Superior temporal gyrus (tissue), 1 donor: ENCODE data around the gene C1orf105.
A peak's percentile ranks its signal among the peaks of the same experiment; 100 is the strongest.

Experiments used
- DNase-seq: peaks from one replicate; pipeline ENCODE4 v3.0.0-alpha.2; 2016; ENCODE audit errors: extremely low spot score

C1orf105 gene

DNA sequence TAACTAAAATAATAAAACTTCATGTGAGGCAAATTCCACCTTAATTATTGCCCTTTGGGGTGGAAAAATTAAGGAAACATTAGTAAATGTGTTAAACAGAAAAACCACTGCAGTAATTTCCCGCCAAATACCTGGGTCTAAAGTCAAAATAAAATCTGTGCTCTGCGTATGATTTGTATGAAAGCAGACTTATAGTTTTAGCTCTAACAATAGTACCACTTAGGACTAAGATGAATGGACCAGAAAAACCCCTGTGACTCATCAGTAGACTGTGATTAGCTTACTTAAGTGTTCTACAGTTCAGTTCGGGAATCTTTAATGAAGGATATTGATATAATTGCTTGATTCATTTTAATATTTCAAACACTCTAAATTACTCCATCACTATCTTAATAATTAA, 23.3 kb upstream of the C1orf105 start:
- no peak for DNase-seq

DNA sequence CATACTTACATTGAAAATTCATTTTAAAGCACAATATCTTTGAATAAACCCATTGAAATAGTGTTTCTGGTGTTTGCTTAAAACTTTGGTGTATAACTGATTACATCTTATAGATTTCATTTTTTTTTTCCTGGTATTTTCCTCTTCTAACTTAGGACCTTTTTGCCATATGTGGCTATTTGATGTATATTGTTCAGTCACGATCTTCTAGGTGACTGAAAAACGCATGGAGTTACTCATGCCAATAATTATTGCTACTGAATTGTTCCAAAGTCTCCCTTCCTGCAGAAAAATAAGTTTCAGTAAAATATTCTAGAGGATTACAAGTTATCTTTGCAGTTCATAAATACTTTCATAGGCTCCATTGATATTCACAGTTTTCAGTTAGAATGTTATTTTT, 22.9 kb upstream of the C1orf105 start:
- no peak for DNase-seq

DNA sequence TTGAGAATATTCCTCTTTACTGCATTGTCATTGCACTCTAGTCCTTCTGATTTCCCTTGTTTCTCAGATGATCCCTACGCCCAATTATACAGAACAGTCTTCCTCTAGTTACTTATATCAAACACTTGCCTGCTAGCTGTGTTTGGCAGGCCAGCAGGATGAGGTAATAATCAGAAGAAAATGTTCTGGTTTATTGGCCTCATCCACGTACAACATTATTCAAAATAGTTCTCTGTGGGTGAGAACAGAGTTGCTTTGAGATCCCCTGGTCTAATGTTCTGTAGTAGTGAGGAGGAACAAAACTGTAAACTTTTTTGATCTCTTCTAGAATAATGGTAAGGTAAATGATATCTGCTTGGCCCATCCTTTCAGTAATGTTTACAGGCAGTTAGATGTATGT, 22.3 kb upstream of the C1orf105 start:
- DNase-seq: peak; percentile 69

DNA sequence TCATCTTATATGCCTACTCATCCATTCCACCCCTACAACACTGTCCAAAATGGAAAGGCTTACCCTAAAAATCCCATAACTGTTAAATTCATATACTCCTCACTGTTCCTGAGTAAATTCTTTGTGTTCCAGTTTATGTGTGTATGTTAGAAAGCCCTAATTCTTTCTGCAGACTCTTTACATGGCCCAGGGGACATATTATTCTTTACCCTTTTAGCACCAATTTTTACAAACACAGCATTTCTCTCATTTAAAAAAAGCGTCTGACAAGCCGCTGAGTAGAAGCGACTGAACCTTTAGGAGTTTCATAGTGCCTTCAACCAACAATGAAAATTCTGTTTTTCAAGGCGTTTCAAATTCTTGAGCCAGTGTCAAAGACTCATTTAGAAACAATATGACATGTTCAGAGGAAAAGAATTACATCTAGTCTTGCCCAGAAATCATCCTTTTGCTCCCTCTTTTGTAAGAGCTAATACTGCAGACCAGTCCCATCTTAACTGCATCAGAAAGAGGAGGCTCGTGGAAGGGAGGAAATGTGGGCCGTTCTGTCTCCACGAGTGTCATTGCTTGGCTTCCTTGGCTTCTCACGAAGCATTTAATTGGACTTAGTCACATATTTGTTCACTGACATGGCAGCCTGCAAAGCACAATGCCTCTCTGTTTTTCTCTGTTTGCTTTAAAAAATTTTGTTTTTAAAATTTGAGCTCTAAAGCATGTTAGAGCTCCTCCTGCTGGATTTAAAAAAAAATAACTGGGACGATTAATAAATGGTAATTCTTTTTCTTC, 21.3 kb upstream of the C1orf105 start:
- peak; percentile 94 for DNase-seq

DNA sequence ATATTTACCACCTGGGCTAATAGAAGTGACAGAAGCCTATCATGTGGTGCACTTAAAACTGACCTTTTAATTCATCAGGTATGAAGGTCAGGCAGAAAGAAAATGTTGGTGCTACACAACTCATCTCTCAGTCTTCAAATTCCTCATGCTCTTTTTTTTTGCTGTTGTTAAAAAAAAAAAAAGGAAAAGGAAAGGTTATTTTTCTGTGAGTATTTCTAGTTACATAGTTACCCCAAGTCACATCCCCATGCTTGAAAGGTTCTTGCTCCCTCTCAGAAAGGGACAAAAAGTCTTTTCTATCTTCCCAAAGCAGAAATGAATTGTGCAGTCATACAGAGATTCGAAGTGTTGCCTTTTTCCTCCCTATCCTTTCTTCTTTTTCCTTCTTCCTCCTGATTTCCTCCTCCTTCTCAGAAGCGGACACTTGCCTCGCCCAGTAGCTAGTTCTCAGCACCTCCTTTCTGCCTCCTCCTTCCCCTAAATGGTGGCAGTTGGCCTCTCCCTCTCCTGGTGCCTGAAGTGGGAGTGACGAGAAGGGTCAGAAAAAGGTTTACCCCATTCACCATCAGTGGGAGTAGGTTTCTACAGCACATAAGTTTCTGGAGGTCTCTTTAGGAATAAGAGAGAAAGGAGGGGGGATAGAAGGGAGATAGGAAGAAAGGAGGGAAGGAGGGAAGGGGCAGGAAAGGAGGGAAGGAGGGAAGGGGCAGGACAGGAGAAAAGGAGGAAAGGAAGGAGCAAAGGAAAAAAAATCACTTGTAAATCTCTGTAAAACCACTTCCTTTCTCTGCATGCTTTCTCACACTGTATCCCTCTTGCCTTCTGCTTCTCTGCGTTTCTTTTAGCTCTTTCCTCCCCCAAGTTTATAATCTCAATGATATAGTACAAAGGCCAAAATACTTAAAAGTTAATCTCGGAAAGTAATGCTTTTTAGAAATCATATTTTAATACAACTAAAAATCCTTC, 20.4 kb upstream of the C1orf105 start:
- no peak for DNase-seq

DNA sequence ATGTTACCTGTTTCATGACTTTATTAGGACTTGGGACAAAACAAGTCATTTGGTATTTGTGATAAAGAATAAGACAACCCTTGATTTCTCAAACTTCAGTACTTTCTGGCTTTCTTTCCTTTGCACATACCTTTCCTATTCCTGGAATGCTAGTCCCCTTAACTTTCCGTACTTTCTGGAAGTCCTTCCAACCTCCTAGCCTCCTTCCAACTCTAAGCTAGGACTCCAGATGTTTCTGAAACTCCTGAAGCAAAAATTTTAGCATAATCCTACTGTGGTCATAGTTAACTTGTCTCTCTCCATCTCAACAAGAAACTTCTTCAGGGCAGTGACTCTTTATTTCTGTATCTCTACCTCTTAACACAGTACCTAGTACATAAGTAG, 19.8 kb upstream of the C1orf105 start:
- no peak for DNase-seq

DNA sequence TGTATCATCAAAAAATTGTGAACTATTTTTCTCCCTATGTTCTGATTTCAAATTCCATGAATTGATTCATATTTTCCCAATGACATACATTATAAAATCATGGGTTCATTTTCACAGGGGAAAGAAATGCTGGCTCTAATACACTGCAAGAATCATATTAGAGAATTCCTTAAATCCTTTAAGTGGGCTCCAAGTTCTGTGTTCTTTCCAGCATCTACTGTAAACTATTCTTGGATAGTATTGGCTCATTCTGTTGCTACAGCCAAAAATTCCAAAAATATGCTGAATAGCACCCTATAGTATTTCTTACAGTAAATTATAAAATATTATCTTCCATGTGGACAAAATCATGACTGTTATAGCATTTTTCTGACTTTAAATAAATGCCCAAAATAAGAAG, 19.0 kb upstream of the C1orf105 start:
- DNase-seq: no peak

DNA sequence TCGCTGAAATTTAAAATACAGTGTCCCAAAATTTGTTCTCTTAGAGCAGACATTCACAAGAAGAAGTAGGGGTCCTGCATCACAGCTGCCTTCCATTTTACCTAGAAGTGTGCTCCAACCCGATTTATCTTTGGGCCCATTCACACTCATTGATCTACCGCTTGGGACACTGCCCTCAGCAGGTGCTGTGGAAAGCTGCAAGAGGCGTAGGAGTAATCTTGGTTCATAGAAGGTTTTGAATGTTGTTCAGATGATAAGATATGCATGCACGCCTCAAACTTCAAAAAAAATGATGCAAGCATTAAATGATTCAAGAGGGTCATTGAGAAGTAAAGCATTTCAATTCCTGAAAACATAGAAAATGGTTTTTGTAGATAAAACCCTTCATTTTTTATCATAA, 18.6 kb upstream of the C1orf105 start:
- no peak for DNase-seq

DNA sequence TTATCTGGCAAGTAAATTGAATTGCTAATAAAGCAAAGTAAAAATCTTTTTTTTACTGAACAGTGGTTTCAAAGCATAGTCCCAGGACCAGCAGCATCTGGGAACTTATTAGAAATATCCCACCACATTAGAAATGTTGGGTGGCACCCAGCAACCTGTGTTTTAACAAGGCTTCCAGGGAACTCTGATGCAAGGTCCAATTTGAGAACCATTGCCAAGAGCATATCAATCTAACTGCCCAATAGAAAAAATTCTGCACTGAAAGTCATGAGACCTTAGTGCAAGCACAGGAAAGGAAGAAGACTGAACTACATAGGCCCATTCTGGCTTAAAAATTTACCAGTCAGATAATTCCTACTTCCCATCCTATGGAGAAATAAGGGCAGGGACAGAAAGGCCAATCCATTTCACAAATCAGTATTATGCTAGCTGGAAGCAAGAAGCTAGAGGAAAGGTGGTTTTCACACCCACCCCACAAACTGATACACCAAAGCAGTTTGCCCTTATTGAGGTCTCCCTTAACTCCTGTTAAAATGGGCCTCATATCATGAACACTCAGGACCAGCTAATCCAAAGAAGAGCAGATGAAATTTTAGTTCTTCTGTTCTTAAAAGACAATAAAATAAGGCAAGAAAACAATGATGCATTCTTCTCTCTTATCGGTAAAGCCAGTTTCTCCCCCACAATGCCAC, 17.5 kb upstream of the C1orf105 start:
- DNase-seq: no peak

DNA sequence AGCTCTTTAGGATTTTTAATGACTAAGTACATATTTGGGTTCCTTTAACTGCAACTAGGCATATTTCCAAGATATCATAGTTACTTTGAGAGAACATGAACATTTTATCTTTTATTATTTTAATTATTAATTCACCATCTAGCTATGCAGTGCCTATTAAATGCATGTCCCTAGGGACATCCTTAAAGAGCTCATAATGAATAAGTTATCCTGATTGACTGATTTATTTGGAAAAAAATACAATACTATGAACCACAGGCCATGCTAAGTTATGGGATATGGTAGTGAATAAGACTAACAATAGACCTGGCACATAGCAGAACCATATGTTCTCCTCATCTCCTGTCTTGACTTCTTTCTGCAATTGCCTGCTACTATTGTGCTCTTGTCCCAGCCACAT, 16.4 kb upstream of the C1orf105 start:
- DNase-seq: no peak

DNA sequence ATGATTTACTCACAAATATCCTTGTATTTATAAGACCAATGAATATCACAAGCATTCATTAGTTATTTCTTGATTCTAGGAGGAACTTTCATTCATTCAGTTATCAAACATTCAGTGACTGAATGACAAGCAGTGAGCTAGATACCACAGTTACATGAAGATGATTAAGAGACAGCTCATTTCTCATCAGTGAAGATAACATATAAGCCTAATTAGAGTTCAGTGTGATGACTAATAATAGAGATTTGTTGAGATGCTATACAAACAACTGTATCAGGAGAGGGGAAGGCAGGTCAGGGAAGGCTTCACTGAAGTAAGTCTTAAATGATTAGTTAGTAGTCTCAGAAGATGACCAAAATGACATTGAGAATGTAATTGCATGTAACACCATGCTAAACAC, 14.6 kb upstream of the C1orf105 start:
- no peak for DNase-seq

DNA sequence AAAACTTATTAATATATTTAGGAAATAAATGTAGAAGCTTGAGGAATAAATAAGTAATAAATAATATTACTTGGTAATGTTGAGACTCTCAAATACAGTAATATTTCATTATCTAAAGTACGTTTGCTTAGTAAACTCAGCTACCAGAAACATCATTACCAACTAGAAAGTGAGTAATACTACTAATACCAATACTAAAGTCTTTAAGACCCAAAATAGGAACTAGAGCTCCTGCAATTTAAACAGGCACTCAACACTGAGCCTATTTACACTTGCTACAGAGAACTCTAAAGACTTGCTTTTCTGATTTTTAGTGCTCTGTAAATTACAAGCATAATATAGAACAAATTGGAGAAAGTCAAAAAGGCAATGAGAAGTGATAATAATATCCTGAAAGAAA, 13.5 kb upstream of the C1orf105 start:
- DNase-seq: no peak

DNA sequence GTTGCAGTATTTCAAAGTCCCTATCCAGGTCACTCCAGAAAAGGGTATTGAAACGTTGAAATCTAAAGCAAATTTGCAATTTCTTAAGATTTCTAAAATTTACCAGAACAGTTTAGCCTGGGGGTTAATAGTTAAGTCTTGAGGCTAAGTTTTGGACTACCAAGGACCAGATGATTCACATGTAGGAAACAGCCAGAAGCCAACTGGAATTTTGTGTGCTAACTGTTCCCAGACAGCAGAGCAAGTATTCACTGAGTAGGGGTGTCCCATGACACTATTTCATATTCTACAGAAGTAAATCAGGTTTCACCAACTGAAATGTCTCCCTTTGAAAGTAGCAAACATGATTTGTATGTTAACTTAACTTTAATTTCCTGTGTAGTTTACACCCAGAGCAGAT, 11.5 kb upstream of the C1orf105 start:
- no peak for DNase-seq

DNA sequence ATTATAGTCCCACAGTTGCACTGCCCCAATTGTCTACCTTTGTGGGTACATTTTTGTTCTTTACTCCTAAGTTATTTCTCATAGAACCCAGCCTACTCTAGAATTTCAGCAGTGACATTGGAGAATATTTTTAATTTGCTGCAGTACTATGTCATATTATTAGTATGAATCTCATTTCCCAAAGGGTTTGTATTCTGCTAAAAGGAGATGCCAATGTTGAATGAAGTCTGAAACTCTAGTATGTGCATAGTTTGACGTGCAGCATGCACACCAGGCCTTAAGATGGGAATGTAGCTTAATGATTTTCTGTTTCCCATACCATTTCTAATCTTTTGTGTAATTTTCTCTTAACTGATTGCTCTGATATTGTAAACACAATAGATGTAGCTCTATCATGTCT, 10.5 kb upstream of the C1orf105 start:
- DNase-seq: no peak

DNA sequence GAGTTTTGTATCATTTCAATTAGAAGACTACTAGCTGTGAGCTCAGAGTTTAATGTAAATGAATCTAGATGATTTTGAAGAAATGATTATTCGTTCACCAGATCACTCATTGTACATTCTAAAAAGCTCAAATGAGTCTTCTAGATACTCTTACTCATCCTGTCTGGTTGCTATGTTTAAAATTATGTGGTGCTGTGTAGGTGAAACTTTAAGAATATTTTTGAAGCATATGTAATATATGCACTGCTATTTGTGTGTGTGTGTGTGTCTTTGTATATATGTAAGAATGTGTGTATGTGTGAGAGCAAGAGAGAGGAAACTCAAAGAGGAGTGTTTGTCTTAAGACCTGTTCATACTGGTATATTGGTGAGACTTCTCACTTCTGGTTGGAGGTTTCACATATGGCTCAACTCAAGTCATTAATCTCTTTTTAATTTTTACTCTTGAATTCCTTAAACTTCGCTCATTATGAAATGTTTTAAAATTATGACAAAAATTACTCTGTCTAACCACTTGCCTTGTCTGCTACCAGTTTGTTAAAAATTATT, 8.6 kb upstream of the C1orf105 start:
- DNase-seq: no peak

DNA sequence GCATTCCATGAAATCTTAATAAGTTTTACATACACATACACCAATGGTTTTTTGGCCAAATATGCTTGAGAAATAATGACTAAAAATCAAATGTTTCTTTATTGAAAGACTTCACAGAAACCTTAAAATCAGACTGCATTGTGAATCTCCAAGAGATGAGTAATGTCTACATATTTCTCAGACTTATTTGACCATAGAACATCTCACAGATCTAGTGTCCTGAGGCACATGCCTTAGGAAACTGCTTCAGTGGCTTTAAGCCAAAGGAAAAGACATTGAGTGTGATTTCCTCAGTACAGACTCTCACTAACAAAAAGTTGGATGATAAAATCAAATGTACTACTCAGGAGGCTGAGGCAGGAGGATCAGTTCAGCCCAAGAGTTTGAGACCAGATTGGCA, 6.2 kb upstream of the C1orf105 start:
- no peak for DNase-seq

DNA sequence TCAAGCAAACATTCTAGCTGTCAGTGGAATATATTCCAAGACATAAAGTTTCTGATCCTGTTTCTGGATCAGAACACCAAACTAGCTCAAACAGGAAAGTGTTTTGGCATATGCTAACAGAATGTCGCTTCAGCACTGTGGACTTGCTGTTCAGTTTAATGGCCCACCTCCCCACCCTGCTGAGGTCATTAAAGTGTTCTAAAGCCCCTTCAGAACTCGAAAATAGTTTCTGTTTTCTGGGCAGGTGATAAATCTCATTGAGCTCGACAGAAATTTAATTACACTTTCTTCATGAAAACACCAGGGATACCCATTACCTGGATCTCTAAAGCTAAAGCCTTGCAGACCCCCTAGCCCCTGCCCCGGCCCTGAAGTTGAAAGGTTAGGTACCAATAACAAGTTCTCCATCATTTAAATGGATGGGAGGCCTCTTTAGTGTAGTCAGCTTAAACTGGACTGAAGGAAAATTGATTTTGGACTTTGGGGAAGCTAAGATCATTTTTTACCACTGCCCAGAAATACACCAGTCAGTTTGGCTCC, 3.9 kb upstream of the C1orf105 start:
- DNase-seq: no peak

DNA sequence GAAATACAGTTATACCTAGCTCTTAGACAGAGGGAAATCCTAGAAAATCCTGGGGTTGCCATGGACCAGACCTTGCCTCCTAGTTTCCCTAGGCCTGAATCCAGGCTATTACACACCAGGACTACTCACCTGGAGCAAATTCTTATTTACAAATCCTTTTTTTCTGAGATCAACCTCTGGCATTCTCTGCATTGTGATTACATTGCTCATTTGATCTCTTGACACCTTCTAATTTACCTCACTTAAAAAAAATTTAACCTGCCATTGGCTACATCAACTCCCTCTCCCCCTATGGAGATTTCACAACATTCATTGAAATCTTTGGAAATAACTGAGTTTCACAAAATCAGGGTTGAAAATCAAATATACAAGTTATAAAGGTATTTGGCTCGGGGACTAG, 2.9 kb upstream of the C1orf105 start:
- DNase-seq: no peak

DNA sequence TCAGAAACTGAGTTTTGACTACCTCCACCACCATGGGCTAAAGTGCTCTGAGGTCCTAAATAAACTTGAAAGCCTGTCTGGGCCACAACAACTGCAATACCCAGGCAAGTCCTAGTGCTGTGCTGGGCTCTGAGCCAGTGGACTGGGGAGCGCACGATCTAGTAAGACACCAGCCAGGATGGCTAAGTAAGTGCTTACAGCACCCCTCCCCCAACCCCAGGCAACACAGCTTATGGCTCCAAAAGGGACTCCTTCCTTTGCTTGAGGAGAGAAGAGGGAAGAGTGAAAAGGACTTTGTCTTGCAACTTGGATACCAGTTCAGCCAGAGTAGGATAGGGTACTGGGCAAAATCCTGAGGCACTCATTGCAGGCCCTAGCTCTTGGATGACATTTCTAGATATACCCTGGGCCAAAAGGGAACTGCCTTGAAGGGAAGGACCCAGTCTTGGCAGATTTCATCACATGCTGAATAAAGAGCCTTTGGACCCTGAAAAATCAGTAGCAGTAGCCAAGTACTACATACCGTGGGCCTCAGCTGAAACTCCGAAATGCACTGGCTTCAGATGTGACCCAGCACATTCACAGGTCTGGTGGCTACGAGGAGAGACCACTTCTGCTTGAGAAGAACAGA, 1.6 kb downstream of the C1orf105 start:
- no peak for DNase-seq

DNA sequence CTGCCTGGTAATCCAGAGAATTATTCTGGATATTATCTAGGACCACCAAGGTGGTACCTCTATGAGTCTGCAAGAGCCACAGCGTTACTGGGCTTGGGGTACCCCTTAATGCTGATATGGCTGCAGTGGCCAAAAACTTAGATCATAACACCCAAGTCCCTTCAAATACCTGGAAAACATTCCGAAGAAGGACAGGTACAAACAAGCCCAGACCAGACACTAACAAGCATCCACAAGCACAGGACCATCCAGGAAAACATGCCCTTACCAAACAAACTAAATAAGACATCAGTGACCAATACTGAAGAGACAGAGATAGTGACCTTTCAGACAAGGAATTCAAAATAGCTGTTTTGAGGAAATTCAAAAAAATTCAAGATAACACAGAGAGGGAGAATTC, 2.9 kb downstream of the C1orf105 start:
- DNase-seq: no peak

DNA sequence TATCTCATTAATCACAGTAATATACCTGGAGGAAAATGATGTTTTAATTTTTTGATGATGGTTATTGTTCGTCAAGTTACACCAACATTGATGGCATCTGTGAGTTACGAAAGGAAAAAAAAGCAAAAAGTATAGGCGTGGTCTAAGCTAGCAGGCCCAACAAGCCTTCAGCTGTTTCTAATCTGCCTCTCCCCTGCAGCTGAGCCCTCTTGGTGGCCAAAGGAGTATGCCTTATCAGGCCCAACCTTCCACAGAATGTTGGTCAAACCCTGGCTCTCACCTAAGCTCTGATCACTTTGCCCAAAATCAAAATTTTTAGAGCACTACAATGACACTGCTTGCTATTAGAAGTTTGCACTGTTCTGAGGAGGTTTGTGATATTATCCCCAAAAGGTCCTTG, 4.9 kb downstream of the C1orf105 start:
- no peak for DNase-seq
